ENCODE measurements around the gene GPR108.

The GPR108 gene

GRCh38 chr19:6706633-6706958 lies 30.8 kb downstream of the GPR108 start:
- no peak overlapping the region for H3K27ac Mint-ChIP-seq
- CTCF ChIA-PET: no interaction called here
- DNase-seq: no peak
- no peak overlapping the region for H3K4me3 Mint-ChIP-seq
- no peaks in the 10 kb centered on the region for H3K9me3 Mint-ChIP-seq
- H3K36me3 Mint-ChIP-seq: peaks cover 3% of the 10 kb centered on the region
- H3K27me3 Mint-ChIP-seq: peaks cover 75% of the 10 kb centered on the region
- peaks cover 9% of the 10 kb centered on the region for H3K4me1 Mint-ChIP-seq

- Mint-ChIP-seq H3K36me3 (peaks cover 3% of the 10 kb centered on the region), H3K27ac (no peak overlapping the region), H3K4me1 (peaks cover 9% of the 10 kb centered on the region), H3K9me3 (no peaks in the 10 kb centered on the region), H3K27me3 (peaks cover 70% of the 10 kb centered on the region), H3K4me3 (no peak overlapping the region)
- CTCF ChIA-PET: no interaction called here
- no peak for DNase-seq
Measured at GRCh38 chr19:6705931-6706632, 31.3 kb downstream of the GPR108 start.

DNA sequence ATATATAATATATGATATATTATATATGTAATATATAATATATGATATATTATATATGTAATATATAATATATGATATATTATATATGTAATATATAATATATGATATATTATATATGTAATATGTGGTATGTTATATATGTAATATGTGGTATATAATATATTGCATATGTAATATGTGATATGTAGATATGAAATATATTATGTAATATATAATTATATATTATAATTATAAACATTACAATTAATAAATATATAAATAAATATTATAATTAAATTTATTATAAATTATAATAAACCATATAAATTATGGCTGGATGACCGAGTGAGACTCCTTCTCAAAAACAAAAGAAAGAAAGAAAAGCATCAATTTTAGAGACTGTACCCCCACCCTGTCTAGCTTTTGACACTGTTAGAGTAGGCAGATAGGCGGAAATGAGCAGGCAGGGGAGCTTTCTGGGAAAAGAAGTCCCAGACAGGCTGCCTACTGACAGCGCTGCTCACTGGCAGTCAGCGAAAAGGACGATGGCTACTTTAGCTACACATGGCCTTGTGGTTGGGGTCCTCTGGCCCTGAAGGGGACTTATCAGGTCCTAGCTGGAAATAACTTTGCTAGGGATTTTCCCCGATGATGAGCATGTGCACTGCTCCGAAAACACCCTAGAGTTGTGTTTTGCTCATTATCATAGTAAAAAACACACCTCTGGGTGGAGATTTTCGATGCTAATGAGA lies 36.6 kb downstream of the GPR108 start:
- Mint-ChIP-seq H3K36me3 (peaks cover 1% of the 10 kb centered on the region), H3K27me3 (peaks cover 38% of the 10 kb centered on the region), H3K27ac (no peak overlapping the region), H3K4me3 (no peak overlapping the region), H3K9me3 (peaks cover 2% of the 10 kb centered on the region), H3K4me1 (peaks cover 5% of the 10 kb centered on the region)
- no peak for DNase-seq
- CTCF ChIA-PET: no interaction called here

DNA sequence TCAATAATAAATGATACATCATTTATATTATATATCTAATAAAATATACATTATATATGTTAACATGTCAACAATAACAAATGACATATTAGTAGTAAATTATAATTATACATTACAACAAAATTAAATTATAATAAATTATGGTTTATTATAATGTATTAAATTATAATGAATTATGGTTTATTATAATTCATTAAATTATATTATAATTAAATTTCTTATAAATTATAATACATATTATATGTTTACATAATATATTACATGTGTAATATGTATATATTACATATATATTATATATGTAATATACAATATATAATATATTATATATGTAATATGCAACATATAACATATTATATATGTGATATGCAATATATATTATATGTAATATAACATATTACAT lies 37.4 kb downstream of the GPR108 start:
- H3K4me3 Mint-ChIP-seq: no peak overlapping the region
- H3K9me3 Mint-ChIP-seq: peaks cover 2% of the 10 kb centered on the region
- no peak overlapping the region for H3K27ac Mint-ChIP-seq
- peaks cover 1% of the 10 kb centered on the region for H3K36me3 Mint-ChIP-seq
- DNase-seq: no peak
- peaks cover 5% of the 10 kb centered on the region for H3K4me1 Mint-ChIP-seq
- peaks cover 35% of the 10 kb centered on the region for H3K27me3 Mint-ChIP-seq
- CTCF ChIA-PET: no interaction called here

DNA sequence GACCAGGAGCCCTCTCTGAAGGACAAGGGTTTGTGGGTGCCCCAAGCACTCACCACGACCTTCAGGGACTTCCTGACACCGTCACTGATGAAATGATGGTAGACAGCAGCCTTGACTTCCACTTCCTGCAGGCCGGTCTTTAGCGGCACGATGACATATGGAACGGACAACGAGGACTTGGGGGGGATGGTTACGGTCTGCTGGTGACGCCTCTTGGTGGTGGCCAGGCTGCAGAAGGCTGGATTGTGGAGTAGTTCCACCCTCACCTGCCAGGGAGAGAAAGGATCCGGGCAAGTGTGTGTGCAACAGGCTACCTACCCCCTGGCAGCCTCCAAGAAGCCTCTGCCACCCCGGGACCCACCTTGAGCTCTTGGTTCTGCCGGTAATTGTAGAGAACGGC lies 40.1 kb downstream of the GPR108 start:
- Mint-ChIP-seq H3K36me3 (peaks cover 1% of the 10 kb centered on the region), H3K4me3 (no peak overlapping the region), H3K27me3 (peaks cover 32% of the 10 kb centered on the region), H3K9me3 (peaks cover 2% of the 10 kb centered on the region), H3K27ac (no peak overlapping the region), H3K4me1 (peaks cover 5% of the 10 kb centered on the region)
- DNase-seq: no peak
- CTCF ChIA-PET: no interaction called here

GRCh38 chr19:6696239-6696820 lies 41.0 kb downstream of the GPR108 start:
- peaks cover 2% of the 10 kb centered on the region for H3K9me3 Mint-ChIP-seq
- no peak overlapping the region for H3K4me3 Mint-ChIP-seq
- DNase-seq: no peak
- H3K27ac Mint-ChIP-seq: no peak overlapping the region
- peaks cover 5% of the 10 kb centered on the region for H3K4me1 Mint-ChIP-seq
- peaks cover 1% of the 10 kb centered on the region for H3K36me3 Mint-ChIP-seq
- CTCF ChIA-PET: no interaction called here
- peaks cover 26% of the 10 kb centered on the region for H3K27me3 Mint-ChIP-seq

DNA sequence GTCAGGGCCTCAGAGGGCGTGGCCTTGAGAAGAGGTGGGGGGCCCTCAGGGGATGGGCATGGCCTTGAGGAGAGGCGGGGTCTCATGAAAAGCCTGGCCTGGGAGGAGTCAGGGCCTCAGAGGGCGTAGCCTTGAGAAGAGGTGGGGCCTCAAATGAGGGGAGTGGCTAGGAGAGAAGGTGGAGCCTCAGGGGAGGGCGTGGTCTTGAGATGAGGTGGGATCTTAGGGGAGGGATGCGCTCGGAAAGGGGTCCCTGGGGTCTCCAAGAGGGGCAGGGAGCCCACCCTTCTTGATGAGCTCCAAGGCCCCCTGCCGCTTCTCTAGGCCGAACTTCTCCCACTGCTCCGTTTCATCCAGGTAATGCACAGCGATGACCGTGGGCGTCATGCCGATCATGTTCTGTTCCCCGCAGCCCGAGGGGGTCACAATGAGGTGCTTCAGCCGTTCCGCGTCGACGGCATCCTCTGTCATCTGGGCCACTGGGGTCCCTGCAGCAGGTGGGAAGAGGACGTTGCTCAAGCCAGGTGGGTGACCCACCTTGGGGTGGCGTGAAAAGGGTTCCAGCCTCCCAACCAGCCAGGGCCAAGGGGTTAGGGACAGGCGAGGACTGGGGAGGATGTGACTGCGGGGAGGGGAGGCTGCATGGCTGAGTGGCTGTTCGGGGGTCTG lies 43.1 kb downstream of the GPR108 start:
- no peaks in the 10 kb centered on the region for H3K36me3 Mint-ChIP-seq
- peaks cover 24% of the 10 kb centered on the region for H3K27me3 Mint-ChIP-seq
- no peak overlapping the region for H3K27ac Mint-ChIP-seq
- DNase-seq: no peak
- no peak overlapping the region for H3K4me3 Mint-ChIP-seq
- peaks cover 5% of the 10 kb centered on the region for H3K4me1 Mint-ChIP-seq
- CTCF ChIA-PET: no interaction called here
- H3K9me3 Mint-ChIP-seq: peaks cover under 1% of the 10 kb centered on the region

GRCh38 chr19:6693681-6694080 lies 43.7 kb downstream of the GPR108 start:
- H3K27me3 Mint-ChIP-seq: peaks cover 22% of the 10 kb centered on the region
- CTCF ChIA-PET: no interaction called here
- H3K4me3 Mint-ChIP-seq: no peak overlapping the region
- H3K27ac Mint-ChIP-seq: no peak overlapping the region
- H3K9me3 Mint-ChIP-seq: peaks cover 2% of the 10 kb centered on the region
- peaks cover 5% of the 10 kb centered on the region for H3K4me1 Mint-ChIP-seq
- no peak for DNase-seq
- no peaks in the 10 kb centered on the region for H3K36me3 Mint-ChIP-seq

DNA sequence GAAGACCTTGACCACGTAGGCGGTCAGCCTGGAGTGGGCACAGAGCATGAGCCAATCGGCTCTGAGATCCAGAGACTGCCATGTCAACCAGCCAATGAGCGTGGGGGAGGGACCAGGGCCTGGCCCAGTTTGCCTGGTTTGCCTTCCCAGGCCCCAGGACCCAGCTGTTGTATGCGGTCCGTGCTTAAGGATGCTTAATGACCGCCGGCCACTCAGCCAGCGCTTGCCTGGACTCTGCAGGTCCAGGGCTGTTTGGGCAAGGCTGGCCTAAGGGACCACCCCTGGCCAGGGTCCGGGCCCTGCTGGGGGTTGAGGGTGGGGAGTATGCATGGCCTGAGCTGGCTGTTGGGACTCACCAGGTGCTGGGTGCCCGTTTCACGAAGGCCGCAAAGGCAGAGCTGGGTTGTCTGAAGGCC lies 44.3 kb downstream of the GPR108 start:
- DNase-seq: no peak
- peaks cover 5% of the 10 kb centered on the region for H3K4me1 Mint-ChIP-seq
- H3K27me3 Mint-ChIP-seq: peaks cover 22% of the 10 kb centered on the region
- H3K9me3 Mint-ChIP-seq: peaks cover 3% of the 10 kb centered on the region
- H3K4me3 Mint-ChIP-seq: no peak overlapping the region
- H3K36me3 Mint-ChIP-seq: no peaks in the 10 kb centered on the region
- H3K27ac Mint-ChIP-seq: no peak overlapping the region
- CTCF ChIA-PET: no interaction called here

DNA sequence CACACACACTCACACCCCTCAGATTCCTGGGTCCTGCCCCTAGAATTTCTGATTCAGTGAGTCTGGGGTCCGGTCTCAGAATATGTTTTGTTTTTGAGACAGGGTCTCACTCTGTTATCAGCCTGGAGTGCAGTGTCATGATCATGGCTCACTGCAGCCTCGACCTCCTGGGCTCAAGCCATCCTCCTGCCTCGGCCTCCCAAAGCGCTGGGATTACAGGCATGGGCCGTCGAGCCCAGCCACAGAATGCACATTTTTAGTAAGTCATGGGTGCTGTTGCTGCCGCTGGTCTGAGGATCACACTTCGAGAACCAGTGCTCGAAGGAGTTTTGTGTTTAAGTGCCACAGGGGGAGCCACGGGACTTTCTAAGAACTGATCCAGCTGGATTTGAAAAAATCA lies 45.4 kb downstream of the GPR108 start:
- H3K4me3 Mint-ChIP-seq: no peak overlapping the region

GRCh38 chr19:6691342-6691741 lies 46.0 kb downstream of the GPR108 start:
- H3K4me1 Mint-ChIP-seq: no peaks in the 10 kb centered on the region
- H3K36me3 Mint-ChIP-seq: no peaks in the 10 kb centered on the region
- H3K9me3 Mint-ChIP-seq: peaks cover 3% of the 10 kb centered on the region
- CTCF ChIA-PET: no interaction called here
- no peak overlapping the region for H3K4me3 Mint-ChIP-seq
- no peak overlapping the region for H3K27ac Mint-ChIP-seq
- peaks cover 15% of the 10 kb centered on the region for H3K27me3 Mint-ChIP-seq
- no peak for DNase-seq

More for the DNA sequence above, 45.4 kb downstream of the GPR108 start:
- DNase-seq: no peak
- Mint-ChIP-seq H3K4me1 (peaks cover under 1% of the 10 kb centered on the region), H3K27me3 (peaks cover 15% of the 10 kb centered on the region), H3K27ac (no peak overlapping the region), H3K36me3 (no peaks in the 10 kb centered on the region), H3K9me3 (peaks cover 3% of the 10 kb centered on the region)
- CTCF ChIA-PET: no interaction called here

DNA sequence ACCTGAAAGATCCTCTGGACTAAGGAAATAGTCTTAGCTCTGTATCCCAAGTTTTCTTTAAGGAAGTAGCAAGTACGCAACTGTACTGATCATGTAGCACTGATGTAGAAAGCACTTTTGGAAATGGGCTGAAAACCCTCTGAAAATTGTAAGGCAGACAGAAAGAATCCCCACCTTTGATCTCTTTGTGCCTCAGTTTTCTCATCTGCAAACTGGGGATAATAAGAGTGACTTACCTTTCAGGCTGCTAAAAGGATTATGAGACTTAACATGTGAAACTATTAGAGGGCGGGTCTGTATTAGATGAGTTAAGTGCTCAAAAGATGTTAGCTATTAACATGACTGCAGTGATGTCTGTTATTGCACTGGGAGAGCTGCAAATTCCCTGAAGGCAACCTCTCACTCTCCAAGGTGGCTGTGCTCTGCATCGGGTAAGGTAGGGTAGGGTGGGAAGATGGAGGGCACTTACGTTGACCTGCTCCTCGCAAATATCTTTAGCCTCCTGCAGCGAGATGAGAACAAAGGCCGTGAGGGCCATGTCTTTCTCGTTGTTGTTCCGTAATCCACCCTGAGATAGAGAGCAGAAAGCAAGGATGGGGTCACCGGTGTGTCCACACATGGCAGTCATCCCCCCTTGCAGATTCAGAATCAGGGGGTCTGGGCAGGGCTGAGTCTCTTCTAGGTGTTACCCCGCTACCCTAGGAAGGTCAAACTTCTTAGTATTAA lies 47.1 kb downstream of the GPR108 start:
- Mint-ChIP-seq H3K9me3 (peaks cover 3% of the 10 kb centered on the region), H3K27ac (no peak overlapping the region)

DNA sequence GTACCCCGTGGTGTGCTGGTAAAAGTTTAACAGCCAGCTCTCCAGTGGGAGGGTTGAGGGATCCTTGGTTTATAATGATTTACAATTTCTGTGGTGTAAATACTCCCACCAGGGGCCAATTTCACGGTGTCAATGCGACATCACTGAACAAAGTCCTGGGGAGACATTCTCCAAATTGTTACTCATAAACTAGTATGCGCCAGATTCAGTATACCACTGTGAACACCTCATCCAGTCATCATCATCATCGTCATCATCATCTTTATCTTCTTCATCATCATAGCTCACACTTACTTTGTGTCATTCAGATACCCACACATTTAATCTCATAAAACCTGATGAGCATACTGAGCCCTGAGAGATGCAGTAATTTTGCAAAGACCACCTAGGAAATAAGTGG lies 50.3 kb downstream of the GPR108 start:
- H3K4me1 Mint-ChIP-seq: no peaks in the 10 kb centered on the region
- peaks cover 3% of the 10 kb centered on the region for H3K9me3 Mint-ChIP-seq
- no peak overlapping the region for H3K27ac Mint-ChIP-seq
- no peak for DNase-seq
- peaks cover 16% of the 10 kb centered on the region for H3K27me3 Mint-ChIP-seq
- CTCF ChIA-PET: interaction anchor here (2.8 kb wide), 1 partner anchor 12 kb away, joined by 12 read pairs; no protein-coding TSS in a partner anchor
- no peak overlapping the region for H3K4me3 Mint-ChIP-seq
- no peaks in the 10 kb centered on the region for H3K36me3 Mint-ChIP-seq

More for the DNA sequence above, 47.1 kb downstream of the GPR108 start:
- no peak for DNase-seq
- CTCF ChIA-PET: interaction anchor here (1.6 kb wide), 1 partner anchor 10 kb away, joined by 3 read pairs; no protein-coding TSS in a partner anchor
- Mint-ChIP-seq H3K4me3 (no peak overlapping the region), H3K4me1 (no peaks in the 10 kb centered on the region), H3K36me3 (no peaks in the 10 kb centered on the region), H3K27me3 (peaks cover 16% of the 10 kb centered on the region)

- Mint-ChIP-seq H3K9me3 (peaks cover 3% of the 10 kb centered on the region), H3K27ac (no peak overlapping the region), H3K4me3 (no peak overlapping the region), H3K4me1 (no peaks in the 10 kb centered on the region), H3K27me3 (peaks cover 21% of the 10 kb centered on the region), H3K36me3 (no peaks in the 10 kb centered on the region)
- no peak for DNase-seq
- CTCF ChIA-PET: interaction anchor here (2.8 kb wide), 1 partner anchor 12 kb away, joined by 12 read pairs; no protein-coding TSS in a partner anchor
Measured at GRCh38 chr19:6686628-6686975, 50.8 kb downstream of the GPR108 start.
